ENCODE data around the gene KLF15. TPM values are rescaled to one million over a fixed set of nuclear protein-coding genes. Genes with fewer than 3 reads are reported as not detected.

KLF15 gene
- total and polyA plus RNA-seq, 2 experiments from 2014 or later, result 1.8 to 16.7 TPM

- no peak overlapping the region for H2AFZ ChIP-seq
- TF ChIP-seq EZH2phosphoT487 (IDR thresholded peaks at IDR 0.05; ENCODE audit: low read depth, severe bottlenecking, unreplicated experiment), result no peak
- TF ChIP-seq, protein P1, sequence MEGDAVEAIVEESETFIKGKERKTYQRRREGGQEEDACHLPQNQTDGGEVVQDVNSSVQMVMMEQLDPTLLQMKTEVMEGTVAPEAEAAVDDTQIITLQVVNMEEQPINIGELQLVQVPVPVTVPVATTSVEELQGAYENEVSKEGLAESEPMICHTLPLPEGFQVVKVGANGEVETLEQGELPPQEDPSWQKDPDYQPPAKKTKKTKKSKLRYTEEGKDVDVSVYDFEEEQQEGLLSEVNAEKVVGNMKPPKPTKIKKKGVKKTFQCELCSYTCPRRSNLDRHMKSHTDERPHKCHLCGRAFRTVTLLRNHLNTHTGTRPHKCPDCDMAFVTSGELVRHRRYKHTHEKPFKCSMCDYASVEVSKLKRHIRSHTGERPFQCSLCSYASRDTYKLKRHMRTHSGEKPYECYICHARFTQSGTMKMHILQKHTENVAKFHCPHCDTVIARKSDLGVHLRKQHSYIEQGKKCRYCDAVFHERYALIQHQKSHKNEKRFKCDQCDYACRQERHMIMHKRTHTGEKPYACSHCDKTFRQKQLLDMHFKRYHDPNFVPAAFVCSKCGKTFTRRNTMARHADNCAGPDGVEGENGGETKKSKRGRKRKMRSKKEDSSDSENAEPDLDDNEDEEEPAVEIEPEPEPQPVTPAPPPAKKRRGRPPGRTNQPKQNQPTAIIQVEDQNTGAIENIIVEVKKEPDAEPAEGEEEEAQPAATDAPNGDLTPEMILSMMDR (IDR thresholded peaks at IDR 0.05; ENCODE audit: poor library complexity), result no peak
- TF ChIP-seq EZH2 (IDR thresholded peaks at IDR 0.05; ENCODE audit: borderline replicate concordance), result no peak
These were observed 16.7 kb upstream of the KLF15 start for GRCh38 chr3:126373682-126374601.

GRCh38 chr3:126373146-126373613 lies 16.0 kb upstream of the KLF15 start:
- H3K9me2 ChIP-seq (replicated peaks; ENCODE audit: insufficient read depth), result no peaks in the 10 kb centered on the region
- H3K4me2 ChIP-seq, result no peak overlapping the region
- no peak overlapping the region for H2AFZ ChIP-seq
- H3K4me1 ChIP-seq (ENCODE audit: insufficient read depth), result no peaks in the 10 kb centered on the region
- H4K20me1 ChIP-seq (ENCODE audit: insufficient read depth, poor library complexity, severe bottlenecking), result no peaks in the 10 kb centered on the region
- DNase-seq (ENCODE audit: low spot score), result no peak
- H3K9me3 ChIP-seq (ENCODE audit: low read depth), result no peaks in the 10 kb centered on the region
- H3K79me2 ChIP-seq, result no peaks in the 10 kb centered on the region
- no peak overlapping the region for H3K4me3 ChIP-seq
- no peaks in the 10 kb centered on the region for H3K27me3 ChIP-seq
- WGBS (ENCODE audit: low lambda C conversion rate, missing lambda C conversion rate), result 90% methylated on average over 4 of the region's 4 CpGs
- TF ChIP-seq EZH2 (IDR thresholded peaks at IDR 0.05; ENCODE audit: borderline replicate concordance) (no peak), EZH2phosphoT487 (IDR thresholded peaks at IDR 0.05; ENCODE audit: low read depth, severe bottlenecking, unreplicated experiment) (no peak)
- TF ChIP-seq, protein P1 (IDR thresholded peaks at IDR 0.05; ENCODE audit: poor library complexity), result no peak
- no peak overlapping the region for H3K27ac ChIP-seq
- H3K36me3 ChIP-seq (replicated peaks; ENCODE audit: insufficient read depth, low read depth), result no peaks in the 10 kb centered on the region

More at GRCh38 chr3:126373682-126374601, 16.7 kb upstream of the KLF15 start:
- H3K27me3 ChIP-seq, result no peaks in the 10 kb centered on the region
- H3K36me3 ChIP-seq (replicated peaks; ENCODE audit: insufficient read depth, low read depth), result no peaks in the 10 kb centered on the region
- no peaks in the 10 kb centered on the region for H4K20me1 ChIP-seq (ENCODE audit: insufficient read depth, poor library complexity, severe bottlenecking)
- H3K9me3 ChIP-seq (ENCODE audit: low read depth), result no peaks in the 10 kb centered on the region
- DNase-seq (ENCODE audit: low spot score), result no peak
- no peaks in the 10 kb centered on the region for H3K9me2 ChIP-seq (replicated peaks; ENCODE audit: insufficient read depth)
- H3K4me2 ChIP-seq, result no peak overlapping the region
- 89% methylated on average over 21 of the region's 21 CpGs for WGBS (ENCODE audit: low lambda C conversion rate, missing lambda C conversion rate)
- no peak overlapping the region for H3K27ac ChIP-seq
- H3K4me1 ChIP-seq (ENCODE audit: insufficient read depth), result no peaks in the 10 kb centered on the region
- no peak overlapping the region for H3K4me3 ChIP-seq
- no peaks in the 10 kb centered on the region for H3K79me2 ChIP-seq

DNA sequence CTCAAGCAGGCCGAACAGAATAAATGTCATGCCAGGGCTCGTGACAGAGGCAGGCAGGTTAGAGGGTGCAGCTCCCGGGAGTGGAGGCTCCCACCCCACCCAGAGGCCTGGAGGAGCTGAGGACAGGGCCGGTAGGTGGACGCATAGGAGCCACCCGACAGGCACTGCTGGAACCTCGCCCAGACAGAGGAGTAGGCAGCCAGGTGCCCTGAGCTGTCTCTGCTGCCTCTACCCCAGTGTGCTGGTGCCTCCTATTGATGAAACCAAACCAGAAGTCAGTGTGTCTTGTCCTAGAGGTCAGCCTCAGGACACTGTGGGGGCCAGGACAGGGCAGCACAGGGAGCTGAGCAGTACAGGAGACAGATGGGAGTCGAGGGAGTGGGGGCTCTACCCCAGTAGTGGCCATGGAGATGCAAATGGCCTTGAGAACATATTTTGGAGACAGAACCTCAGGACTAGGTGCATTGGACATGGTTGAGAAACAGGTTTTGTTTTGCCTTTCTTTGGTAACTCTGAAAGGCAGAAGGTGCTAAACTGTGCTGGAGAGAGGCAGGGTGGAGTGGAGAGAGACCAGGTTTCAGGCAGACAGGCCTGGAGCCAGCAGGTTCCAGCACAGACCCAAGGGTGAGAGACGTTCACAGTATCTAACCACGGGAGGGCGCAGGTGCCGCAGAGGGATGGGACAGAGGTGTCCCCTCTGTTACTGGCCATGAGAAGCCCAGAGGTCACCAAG lies 15.4 kb upstream of the KLF15 start:
- Histone ChIP-seq H3K4me1 (ENCODE audit: insufficient read depth) (no peaks in the 10 kb centered on the region), H3K79me2 (no peaks in the 10 kb centered on the region), H4K20me1 (ENCODE audit: insufficient read depth, poor library complexity, severe bottlenecking) (no peaks in the 10 kb centered on the region), H3K4me3 (no peak overlapping the region), H3K9me2 (replicated peaks; ENCODE audit: insufficient read depth) (no peaks in the 10 kb centered on the region), H3K27ac (no peak overlapping the region), H3K36me3 (replicated peaks; ENCODE audit: insufficient read depth, low read depth) (no peaks in the 10 kb centered on the region), H2AFZ (no peak overlapping the region), H3K9me3 (ENCODE audit: low read depth) (no peaks in the 10 kb centered on the region), H3K4me2 (no peak overlapping the region), H3K27me3 (no peaks in the 10 kb centered on the region)
- DNase-seq (ENCODE audit: low spot score), result no peak
- 84% methylated on average over 12 of the region's 12 CpGs for WGBS (ENCODE audit: low lambda C conversion rate, missing lambda C conversion rate)
- TF ChIP-seq, protein P1 (IDR thresholded peaks at IDR 0.05; ENCODE audit: poor library complexity), result no peak
- TF ChIP-seq EZH2 (IDR thresholded peaks at IDR 0.05; ENCODE audit: borderline replicate concordance) (no peak), EZH2phosphoT487 (IDR thresholded peaks at IDR 0.05; ENCODE audit: low read depth, severe bottlenecking, unreplicated experiment) (no peak)

All from hepatocyte (in vitro differentiated cells).